Measurements from ENCODE around the gene CDH11.

- TF ChIP-seq POLR2AphosphoS5 (IDR thresholded peaks at IDR 0.05) (no peak), CTCF (IDR thresholded peaks at IDR 0.05) (no peak), POLR2A (IDR thresholded peaks at IDR 0.05) (no peak)
Measured at GRCh38 chr16:65097296-65097695, 24.6 kb downstream of the CDH11 start.

Data from breast epithelium (tissue), 3 donors.